H1 (cell line): Measurements from ENCODE around the gene SIX4. TPM values are rescaled to one million over a fixed set of nuclear protein-coding genes. Genes with fewer than 3 reads are reported as not detected.

Experiments used
- CHD7 ChIP-seq: fragments of 300-600 bp; sonication (generic); IDR thresholded peaks from 2 replicates; pipeline ENCODE4 v1.7.1; 2012; ENCODE audit warnings: low read length, moderate library complexity, mild to moderate bottlenecking, inconsistent platforms; ENCODE audit not compliant: insufficient replicate concordance
- polyA plus RNA-seq, 7 experiments: library from polyadenylated mRNA; depleted of rRNA in 3 of 7; stranded (reverse) in 5 of 7; unstranded in 2 of 7; fragments of >200 nt in 5 of 7; fragments of 200-250 nt in 2 of 7; gene quantifications; 1 replicate in 5 of 7; 2 replicates in 1 of 7; 4 replicates in 1 of 7; pipeline versions ENCODE4 v1.2.1 to v1.2.3, GENCODE V29; 2011 to 2013; ENCODE audit warnings: missing spikeins in 2 of 7, mixed read lengths in 2 of 7
- total RNA-seq: library from RNA; stranded (reverse); fragmentation: NEBNext Ultra II Directional; extraction: Animal tissue kit (Norgen Biotek cat#: 25700); gene quantifications from 2 replicates; pipeline ENCODE4 v1.2.1, GENCODE V29; 2021

SIX4 gene
- total and polyA plus RNA-seq, 2 of the 8 experiments (the other 6 are each of a cell fraction or from before 2014, with no cell fraction given): 9.0 to 38.9 TPM

DNA sequence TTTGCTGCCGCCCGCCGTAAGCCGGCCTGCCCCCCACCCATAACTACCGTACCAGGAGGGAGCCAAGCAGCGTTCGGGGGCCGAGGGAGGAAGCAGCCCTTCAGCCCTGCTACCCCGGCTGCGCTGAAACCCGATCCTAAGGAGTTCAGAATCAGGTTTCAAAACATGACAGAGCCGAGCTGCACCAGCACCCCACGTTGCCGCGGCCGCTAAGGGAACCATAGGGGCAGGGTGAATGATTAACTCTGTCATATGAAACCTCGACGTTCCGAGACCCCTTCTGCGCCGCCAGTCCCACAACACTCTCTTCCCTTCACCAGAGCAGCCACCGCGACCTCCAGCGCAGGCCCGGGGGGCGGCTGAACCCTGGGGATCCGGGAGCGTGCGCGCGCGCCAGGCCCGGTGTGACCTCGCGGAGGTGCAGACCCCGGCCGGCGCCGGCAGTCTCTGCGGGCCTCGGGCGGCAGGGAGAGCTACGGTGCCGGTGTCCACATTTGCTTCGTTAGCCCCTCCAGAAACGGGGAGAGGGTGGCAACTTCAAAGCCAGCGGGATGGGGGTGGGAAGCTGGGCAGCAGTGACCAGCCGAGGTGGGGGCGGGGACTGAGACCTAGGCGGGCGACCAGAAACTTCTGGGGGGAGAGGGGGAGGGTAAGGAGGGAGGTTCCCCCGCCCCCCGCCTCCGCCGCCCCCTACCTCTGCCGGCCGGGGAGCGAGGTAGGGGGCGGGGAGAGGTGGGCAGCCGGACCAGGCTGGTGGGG, 1.6 kb downstream of the SIX4 start (continued):
- TF ChIP-seq CHD7: no peak
